ENCODE results near the gene TBC1D26. TPM values are rescaled to one million over a fixed set of nuclear protein-coding genes. Genes with fewer than 3 reads are reported as not detected.
"Not testable (repeated sequence)": the region's sequence is repeated elsewhere in the genome, so short reads cannot be mapped to it uniquely, and the experiment has no call there.

The TBC1D26 gene
- 2.8 to 3.8 TPM (median 2.8 TPM) in 3 replicates for total RNA-seq

GRCh38 chr17:15731900-15732299, at the start of gene TBC1D26:
TBC1D26 (plus strand) TSS chr17:15732283; CDS start chr17:15735349, 3,066 bp downstream.
- H3K27me3 Mint-ChIP-seq (ENCODE audit: low read depth); H3K36me3 Mint-ChIP-seq; H3K4me3 Mint-ChIP-seq; DNase-seq (ENCODE audit: low spot score in 2 of 2, unreplicated experiment in 2 of 2); H3K4me1 Mint-ChIP-seq; H3K27ac Mint-ChIP-seq; H3K9me3 Mint-ChIP-seq: not testable (repeated sequence)

DNA sequence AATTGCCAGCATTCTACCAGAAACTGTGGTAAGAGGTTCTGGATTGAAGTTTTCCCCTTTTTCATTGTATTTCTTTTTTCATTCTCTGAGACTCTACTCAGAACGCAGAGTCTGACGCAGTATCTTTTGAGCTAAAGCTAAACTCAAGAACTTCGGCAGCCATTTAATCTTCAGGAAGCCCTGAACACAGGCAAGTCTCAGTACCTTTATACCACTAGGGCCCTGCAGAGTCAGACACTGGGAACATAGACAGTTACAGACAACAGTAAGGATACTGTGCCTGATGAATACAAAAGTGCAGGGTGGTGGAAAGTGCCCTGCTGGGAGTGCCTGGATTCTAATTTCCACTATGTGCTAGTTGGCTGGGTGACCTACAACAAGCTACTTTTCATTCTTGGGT, 48.9 kb upstream of the TBC1D26 start:
- not testable (repeated sequence) for DNase-seq (ENCODE audit: low spot score in 2 of 2, unreplicated experiment in 2 of 2); H3K36me3 Mint-ChIP-seq; H3K27me3 Mint-ChIP-seq (ENCODE audit: low read depth); H3K9me3 Mint-ChIP-seq; H3K27ac Mint-ChIP-seq
- Mint-ChIP-seq H3K4me1 (peaks cover 21% of the 10 kb centered on the region), H3K4me3 (peak overlapping the region; percentile 97)

- H3K27me3 Mint-ChIP-seq (ENCODE audit: low read depth); H3K9me3 Mint-ChIP-seq; H3K36me3 Mint-ChIP-seq: not testable (repeated sequence)
- peak within 1 kb of the TSS; percentile 97 for H3K4me3 Mint-ChIP-seq
- peak within 1 kb of the TSS; percentile 94 for H3K27ac Mint-ChIP-seq
- DNase-seq (ENCODE audit: low spot score in 2 of 2, unreplicated experiment in 2 of 2) = peak; percentile 31 to 77
- H3K4me1 Mint-ChIP-seq = peaks cover 21% of the 10 kb centered on the region
Observed at GRCh38 chr17:15683824-15684478, 48.1 kb upstream of the TBC1D26 start, which contains the start of gene TRIM16. TRIM16 (minus strand) TSS chr17:15684311; CDS start chr17:15651609, 32,702 bp downstream.

- not testable (repeated sequence) for H3K4me3 Mint-ChIP-seq; H3K27ac Mint-ChIP-seq; H3K36me3 Mint-ChIP-seq; DNase-seq (ENCODE audit: low spot score in 2 of 2, unreplicated experiment in 2 of 2); H3K27me3 Mint-ChIP-seq (ENCODE audit: low read depth); H3K9me3 Mint-ChIP-seq
- H3K4me1 Mint-ChIP-seq = peaks cover 17% of the 10 kb centered on the region
Observed at GRCh38 chr17:15687494-15687893, 44.6 kb upstream of the TBC1D26 start.

DNA sequence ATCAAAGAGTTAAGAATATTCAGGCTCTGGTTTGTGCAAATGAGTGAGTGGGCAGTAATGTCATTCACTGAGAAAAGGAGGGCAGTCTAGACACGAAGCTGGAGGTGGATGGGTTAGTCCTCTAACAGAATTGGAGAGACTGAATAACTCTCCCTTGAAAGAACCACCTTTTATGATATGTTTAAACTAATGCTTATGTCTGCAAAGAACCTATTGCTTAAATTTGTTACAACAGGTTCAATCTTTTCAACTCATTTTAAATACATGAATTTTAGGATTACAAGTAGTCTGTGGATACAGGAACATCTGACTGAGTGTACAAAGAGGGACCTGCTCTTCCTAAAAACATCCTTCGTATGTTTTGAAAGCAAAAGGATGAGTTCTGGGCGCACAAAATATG, 33.1 kb upstream of the TBC1D26 start:
- peak overlapping the region; percentile 88 for H3K27ac Mint-ChIP-seq
- H3K9me3 Mint-ChIP-seq; DNase-seq (ENCODE audit: low spot score in 2 of 2, unreplicated experiment in 2 of 2); H3K27me3 Mint-ChIP-seq (ENCODE audit: low read depth); H3K4me1 Mint-ChIP-seq: not testable (repeated sequence)
- H3K36me3 Mint-ChIP-seq = peaks cover 19% of the 10 kb centered on the region
- peak overlapping the region; percentile 81 for H3K4me3 Mint-ChIP-seq

GRCh38 chr17:15699413-15699924, 32.6 kb upstream of the TBC1D26 start, which contains the start of gene ZNF286A:
ZNF286A (plus strand) TSS chr17:15699752; CDS start chr17:15700330, 578 bp downstream.
- Mint-ChIP-seq H3K27ac (peak within 1 kb of the TSS; percentile 88), H3K36me3 (peaks cover 21% of the 10 kb centered on the region), H3K4me3 (peak within 1 kb of the TSS; percentile 81)
- H3K9me3 Mint-ChIP-seq; H3K4me1 Mint-ChIP-seq; H3K27me3 Mint-ChIP-seq (ENCODE audit: low read depth): not testable (repeated sequence)
- peak; percentile 98 for DNase-seq (ENCODE audit: low spot score in 2 of 2, unreplicated experiment in 2 of 2)

- not testable (repeated sequence) for H3K9me3 Mint-ChIP-seq; DNase-seq (ENCODE audit: low spot score in 2 of 2, unreplicated experiment in 2 of 2); H3K27me3 Mint-ChIP-seq (ENCODE audit: low read depth); H3K4me1 Mint-ChIP-seq
- H3K4me3 Mint-ChIP-seq = peak overlapping the region; percentile 81
- H3K36me3 Mint-ChIP-seq = peaks cover 24% of the 10 kb centered on the region
- H3K27ac Mint-ChIP-seq = peak overlapping the region; percentile 88
Observed at GRCh38 chr17:15699937-15700336, 32.1 kb upstream of the TBC1D26 start.

DNA sequence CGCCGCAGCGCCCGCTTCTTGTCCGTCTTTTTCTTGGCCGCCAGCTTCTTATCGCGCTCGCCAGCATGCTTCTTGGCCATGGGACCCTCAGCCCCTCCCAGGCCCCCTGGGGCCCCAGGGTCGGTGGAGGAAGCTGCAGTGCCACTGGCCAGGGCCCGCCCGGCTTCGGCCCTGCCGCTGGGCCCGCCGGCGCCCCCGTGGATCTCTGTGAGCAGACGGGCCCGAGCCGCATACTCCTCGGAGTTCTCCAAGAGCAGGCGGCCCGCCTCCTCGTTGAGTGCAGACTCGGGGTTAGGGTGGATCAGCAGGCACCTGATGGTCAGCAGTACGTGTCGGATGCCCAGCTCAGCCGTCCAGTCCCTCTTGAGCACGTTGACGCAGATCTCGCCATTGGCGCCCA, 27.8 kb upstream of the TBC1D26 start:
- H3K36me3 Mint-ChIP-seq = peaks cover 58% of the 10 kb centered on the region
- not testable (repeated sequence) for H3K4me1 Mint-ChIP-seq; H3K27me3 Mint-ChIP-seq (ENCODE audit: low read depth); DNase-seq (ENCODE audit: low spot score in 2 of 2, unreplicated experiment in 2 of 2); H3K4me3 Mint-ChIP-seq; H3K27ac Mint-ChIP-seq
- peaks cover 28% of the 10 kb centered on the region for H3K9me3 Mint-ChIP-seq

GRCh38 chr17:15704813-15705212, 27.3 kb upstream of the TBC1D26 start:
- H3K27ac Mint-ChIP-seq; DNase-seq (ENCODE audit: low spot score in 2 of 2, unreplicated experiment in 2 of 2); H3K4me1 Mint-ChIP-seq; H3K4me3 Mint-ChIP-seq; H3K27me3 Mint-ChIP-seq (ENCODE audit: low read depth): not testable (repeated sequence)
- H3K9me3 Mint-ChIP-seq = peaks cover 34% of the 10 kb centered on the region
- peaks cover 62% of the 10 kb centered on the region for H3K36me3 Mint-ChIP-seq

GRCh38 chr17:15708879-15709278, 23.2 kb upstream of the TBC1D26 start:
- not testable (repeated sequence) for DNase-seq (ENCODE audit: low spot score in 2 of 2, unreplicated experiment in 2 of 2); H3K4me3 Mint-ChIP-seq; H3K27me3 Mint-ChIP-seq (ENCODE audit: low read depth); H3K4me1 Mint-ChIP-seq; H3K27ac Mint-ChIP-seq
- peaks cover 63% of the 10 kb centered on the region for H3K36me3 Mint-ChIP-seq
- H3K9me3 Mint-ChIP-seq = peaks cover 36% of the 10 kb centered on the region

DNA sequence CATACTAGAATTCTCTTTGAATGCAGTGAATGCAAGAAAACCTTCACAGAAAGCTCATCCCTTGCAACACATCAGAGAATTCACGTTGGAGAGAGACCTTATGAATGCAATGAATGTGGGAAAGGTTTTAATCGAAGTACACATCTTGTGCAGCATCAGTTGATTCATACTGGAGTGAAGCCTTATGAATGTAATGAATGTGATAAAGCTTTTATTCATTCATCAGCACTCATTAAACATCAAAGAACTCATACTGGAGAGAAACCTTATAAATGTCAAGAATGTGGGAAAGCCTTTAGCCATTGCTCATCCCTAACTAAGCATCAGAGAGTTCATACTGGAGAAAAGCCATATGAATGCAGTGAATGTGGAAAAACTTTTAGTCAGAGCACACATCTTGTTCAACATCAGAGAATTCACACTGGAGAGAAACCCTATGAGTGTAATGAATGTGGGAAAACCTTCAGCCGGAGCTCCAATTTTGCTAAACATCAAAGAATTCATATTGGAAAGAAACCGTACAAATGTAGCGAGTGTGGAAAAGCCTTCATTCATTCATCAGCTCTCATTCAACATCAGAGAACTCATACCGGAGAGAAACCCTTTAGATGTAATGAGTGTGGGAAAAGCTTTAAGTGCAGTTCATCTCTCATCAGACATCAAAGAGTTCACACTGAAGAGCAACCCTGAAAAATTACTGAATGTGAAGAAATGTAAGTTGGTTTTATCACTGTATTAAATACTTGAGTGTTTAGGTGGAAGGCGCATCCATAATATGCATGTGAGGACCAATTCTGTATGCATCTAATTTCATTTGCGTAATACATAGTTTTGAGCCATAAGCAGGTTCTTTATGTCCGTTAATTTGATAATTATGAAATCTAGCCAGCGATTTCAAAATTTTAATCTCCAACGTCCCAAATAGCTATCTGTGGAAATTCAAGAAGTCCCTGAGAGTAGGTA, 15.2 kb upstream of the TBC1D26 start:
- not testable (repeated sequence) for H3K27me3 Mint-ChIP-seq (ENCODE audit: low read depth); DNase-seq (ENCODE audit: low spot score in 2 of 2, unreplicated experiment in 2 of 2); H3K27ac Mint-ChIP-seq; H3K4me3 Mint-ChIP-seq; H3K4me1 Mint-ChIP-seq
- peaks cover 30% of the 10 kb centered on the region for H3K9me3 Mint-ChIP-seq
- H3K36me3 Mint-ChIP-seq = peaks cover 59% of the 10 kb centered on the region

DNA sequence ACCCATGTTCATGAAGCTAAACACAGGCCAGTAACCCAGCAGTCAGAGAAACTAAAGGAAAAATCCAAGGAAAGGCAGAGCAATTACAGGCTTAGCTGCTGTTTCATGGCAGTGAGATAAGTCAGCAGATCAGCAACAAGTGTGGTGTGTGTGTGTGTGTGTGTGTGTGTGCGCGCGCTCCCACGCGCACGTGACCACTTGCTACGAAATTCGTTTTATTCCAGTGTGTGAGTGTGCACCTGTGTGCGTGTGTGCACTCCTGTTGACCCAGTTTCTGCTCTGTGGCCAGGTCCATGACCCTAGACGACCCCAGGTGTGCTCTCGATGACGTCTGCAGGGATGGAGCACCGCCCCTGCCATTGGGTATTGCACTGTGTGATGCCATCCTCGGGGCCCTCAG, 1.5 kb upstream of the TBC1D26 start:
- not testable (repeated sequence) for DNase-seq (ENCODE audit: low spot score in 2 of 2, unreplicated experiment in 2 of 2); H3K9me3 Mint-ChIP-seq; H3K4me1 Mint-ChIP-seq; H3K27ac Mint-ChIP-seq; H3K27me3 Mint-ChIP-seq (ENCODE audit: low read depth); H3K36me3 Mint-ChIP-seq; H3K4me3 Mint-ChIP-seq

DNA sequence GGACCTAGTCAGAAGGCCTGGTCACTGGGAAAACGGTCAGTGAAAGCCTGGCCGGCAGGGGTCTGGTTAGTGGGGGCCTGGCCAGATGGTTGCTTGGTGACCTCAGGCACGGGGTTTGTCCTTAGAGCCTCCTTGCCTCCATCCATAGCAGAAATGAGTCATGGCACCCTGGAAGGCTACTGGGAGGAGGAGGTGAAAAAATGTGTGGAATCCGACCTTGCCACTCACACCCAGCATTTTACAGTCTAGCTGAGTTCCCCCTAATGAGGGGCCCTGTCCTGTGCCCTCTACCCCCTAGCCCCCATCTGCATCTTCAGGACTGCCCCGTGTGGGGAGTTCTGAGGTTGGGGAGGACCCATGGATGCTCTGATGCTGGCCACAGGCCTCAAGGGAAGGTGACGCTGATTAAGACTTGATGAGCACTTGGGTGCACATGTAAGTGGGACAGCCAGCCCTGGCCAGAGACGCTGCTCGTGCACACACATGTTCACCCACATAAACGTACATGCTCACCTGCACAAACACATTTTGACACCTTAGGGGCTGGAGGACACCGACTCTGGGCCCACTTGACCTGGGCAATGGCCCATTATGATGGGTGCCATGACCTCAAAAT, 1.2 kb downstream of the TBC1D26 start:
- DNase-seq (ENCODE audit: low spot score in 2 of 2, unreplicated experiment in 2 of 2); H3K36me3 Mint-ChIP-seq; H3K4me1 Mint-ChIP-seq; H3K27me3 Mint-ChIP-seq (ENCODE audit: low read depth); H3K4me3 Mint-ChIP-seq; H3K27ac Mint-ChIP-seq; H3K9me3 Mint-ChIP-seq: not testable (repeated sequence)
